HPDE6-E6E7 (cell line): ENCODE results near the gene HOXB6.

ENCODE experiments used
- DNase-seq: peaks from one replicate; pipeline ENCODE4 v3.0.0; 2011; ENCODE audit warnings: missing footprints; ENCODE audit errors: extremely low spot score

Gene HOXB6

DNA sequence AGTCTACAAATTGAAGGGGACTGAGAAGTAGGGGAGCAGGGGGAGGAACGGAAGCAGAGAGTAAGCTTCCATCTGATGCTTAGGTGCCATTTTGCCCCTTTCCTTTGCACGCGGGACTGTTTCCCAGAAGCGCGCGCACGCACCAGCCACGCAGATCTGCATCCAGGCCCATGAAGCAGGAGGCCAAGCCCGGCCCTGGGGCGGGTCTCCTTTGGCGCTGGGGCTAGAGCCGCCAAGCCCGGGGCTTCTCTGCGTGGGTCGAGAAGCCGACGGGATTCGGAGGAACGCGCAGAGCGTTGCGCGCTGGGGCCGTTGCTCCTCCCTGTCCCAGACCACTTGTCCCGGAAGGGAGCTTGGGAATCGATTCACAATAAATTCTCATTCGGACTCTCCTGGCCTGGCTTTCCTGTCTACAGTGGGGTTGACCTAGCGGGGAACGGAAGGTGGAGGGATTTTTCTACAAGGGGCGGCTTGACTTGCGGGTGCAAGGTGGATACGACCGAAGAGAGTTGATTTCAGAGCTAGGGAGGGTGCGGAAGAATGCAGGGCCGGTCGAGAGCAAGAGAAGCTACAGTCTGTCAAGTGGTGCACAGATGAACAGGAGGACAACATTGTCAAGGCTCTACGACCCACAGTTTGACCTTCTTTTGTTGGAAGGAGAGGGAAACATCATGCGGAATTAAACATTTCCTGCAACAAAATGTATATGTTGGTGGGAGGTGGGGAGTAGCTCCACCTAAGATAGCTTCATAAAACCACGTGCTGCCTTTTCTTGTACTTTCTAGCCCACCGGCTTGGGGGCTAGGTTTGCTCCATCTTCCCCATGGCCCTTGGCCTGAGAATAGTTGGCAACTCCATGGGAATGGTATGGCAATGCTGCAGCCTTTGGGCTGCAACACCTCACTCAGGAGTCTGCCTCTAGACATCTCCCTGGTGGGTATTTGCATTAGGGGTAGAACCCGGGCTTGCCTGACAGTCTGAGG is 16.9 kb upstream of the HOXB6 start:
- no peak for DNase-seq

DNA sequence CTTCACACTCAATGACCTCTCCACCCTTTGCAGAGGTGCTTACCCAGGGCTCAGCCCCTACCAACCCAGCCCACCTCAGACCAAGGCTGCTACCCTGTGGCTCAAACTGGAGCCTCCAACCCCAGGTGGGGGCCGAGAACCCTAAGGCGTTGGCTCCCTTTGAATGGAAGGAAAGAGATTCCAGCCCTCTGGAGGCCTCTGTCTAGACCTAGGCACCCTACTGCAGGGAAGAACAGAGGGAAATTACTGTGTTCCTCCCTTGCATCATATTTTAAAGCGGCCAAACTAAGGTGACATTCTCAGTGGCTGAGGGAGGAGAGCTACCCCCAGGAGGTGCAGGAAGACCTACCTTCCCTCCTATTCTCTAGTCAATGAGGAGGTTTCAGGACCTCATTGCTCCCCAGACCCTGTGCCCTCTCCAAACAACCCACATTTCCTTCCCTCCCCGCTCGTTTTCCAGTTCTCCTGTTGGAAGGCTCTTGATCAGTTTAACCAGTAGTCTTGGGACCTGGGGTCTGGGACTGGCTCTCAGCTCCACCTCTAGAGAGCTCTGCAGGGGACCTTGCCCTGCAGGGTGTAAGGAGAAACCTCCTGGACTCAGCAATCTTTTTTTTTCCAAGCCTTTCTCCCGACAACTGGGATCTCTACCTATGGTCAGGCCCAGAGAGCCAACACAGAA is 15.8 kb upstream of the HOXB6 start:
- DNase-seq: no peak

DNA sequence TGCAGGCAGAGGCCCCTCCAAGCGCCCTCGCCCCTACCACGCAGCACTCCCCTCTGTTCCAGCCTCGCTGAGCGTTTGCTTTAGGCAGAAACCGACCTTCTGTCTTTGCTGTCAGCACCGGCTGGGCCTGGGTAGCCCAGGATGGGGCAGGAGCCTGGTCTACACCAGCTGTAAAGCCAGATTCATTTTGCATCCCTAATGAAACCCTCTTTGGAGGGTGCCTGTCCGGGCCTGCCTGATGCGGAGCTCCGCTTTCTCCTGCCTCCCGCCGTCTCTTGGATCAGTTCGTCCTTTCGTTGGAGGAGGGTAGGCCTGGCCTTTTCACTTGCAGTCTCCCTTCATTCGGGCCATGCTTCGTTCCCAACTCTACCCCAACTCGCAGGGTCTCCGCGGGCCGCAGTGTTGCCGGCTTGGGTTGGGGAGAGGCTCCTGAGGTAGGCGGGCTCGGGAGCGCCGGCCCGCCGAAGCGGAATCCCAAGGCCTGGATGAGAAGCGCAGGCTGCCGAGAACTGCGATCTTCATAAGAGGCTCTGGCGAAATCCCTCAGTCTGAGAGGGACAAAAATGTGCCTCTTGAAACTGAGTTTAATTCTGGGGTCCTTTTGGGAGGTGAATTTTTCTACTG is 15.2 kb upstream of the HOXB6 start:
- DNase-seq: no peak

DNA sequence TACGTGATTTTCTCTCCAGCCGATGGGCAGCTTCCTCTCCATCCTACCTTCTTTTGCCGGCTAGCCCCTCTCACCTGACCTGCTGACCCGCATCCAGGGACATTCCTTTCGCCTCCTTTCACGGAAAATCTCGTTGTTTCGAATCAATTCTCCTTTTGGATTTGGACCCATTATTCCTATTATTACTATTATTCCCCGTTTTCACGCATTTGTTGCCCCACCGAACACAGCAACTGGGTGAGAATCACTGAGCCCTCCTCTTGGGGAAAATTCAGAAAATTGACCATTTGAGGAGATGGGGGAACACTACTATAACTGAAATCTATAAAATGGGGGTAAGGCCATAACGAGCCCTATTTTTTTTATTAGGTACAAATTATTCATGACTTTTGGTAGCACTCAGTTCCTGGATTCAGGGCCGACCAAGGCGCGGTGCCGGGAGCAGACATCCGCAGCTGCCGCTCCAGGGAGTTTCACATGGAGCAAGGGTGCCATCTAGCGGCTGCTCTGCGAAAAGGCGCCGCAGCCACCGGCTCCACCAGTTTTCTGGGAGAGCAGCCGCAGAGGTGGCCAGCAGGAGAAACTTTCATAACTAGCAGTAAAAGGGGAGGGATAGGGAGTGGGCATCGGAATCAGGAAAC is 13.6 kb upstream of the HOXB6 start:
- DNase-seq: peak; percentile 92

DNA sequence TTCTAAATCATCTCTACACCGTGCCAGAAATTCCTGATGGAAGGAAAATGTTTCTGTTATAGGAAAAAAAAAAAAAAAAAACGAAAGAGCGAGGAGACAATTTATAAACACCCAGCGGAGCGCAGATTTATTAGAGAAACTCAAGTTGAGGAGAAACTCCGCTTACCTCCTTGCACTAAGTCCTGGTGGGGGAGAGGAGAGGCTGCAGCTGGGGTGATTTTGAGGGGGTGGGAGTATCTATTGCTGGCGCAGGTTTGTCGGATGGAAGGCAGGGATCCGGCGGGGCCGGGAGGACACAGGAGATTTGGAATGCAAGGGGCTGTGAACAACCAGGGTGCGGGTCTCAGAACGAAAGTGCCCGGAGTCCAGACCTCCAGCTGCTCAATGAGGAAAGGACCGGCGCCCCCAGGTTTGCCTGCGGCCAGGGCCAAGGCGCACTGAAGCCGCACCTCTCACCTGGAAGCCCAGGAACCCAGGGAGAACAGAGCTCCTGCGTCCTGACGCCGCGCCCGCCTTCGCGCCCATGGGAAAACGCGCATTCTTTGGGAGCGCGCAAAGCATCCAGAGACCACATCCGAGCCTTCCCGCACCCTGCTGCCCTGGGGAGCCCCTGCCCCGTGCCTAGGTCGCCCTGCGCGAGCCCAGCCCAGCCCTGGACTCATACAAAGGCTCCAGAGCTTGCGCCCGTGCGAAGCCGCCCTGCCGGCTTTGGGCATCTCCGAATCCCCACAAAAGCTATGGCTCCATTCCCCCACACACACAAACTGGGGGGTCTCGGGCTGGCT is 12.9 kb upstream of the HOXB6 start:
- DNase-seq: no peak

DNA sequence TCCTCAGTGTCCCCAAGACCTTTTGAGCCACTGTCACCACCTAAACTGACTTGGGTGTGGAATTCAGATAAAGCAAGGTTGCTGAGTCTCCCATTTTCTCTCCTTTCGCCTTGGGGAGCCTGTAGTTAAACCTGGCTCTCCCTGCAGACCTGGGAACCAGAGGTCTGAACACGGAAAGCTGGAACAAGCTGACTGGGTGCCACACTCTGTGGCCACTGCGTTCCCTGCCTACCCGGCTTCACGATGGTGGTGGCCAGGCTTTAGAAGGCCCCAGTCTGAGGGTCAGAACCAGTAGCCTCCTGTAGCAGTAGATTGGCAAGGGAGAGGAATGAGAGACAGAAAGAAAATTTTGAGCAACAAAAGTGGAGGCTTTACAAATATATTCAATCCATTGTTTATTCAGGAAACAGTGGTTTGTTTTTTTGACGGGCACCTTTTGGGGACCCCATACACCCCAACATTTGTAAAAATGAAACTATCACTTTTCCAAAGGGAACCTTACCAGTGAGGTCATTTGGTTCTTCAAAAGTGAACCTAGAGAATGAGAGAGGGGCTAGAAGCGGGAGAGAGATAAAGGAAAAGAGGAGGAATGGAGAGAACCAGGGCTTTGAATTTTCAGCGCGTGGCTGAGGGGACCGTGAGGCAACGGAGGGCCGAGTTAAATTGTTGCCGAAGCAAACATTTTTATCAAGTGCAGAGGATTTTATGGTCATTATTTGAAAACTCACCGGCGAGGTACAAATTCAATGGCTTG is 12.1 kb upstream of the HOXB6 start:
- DNase-seq: no peak

DNA sequence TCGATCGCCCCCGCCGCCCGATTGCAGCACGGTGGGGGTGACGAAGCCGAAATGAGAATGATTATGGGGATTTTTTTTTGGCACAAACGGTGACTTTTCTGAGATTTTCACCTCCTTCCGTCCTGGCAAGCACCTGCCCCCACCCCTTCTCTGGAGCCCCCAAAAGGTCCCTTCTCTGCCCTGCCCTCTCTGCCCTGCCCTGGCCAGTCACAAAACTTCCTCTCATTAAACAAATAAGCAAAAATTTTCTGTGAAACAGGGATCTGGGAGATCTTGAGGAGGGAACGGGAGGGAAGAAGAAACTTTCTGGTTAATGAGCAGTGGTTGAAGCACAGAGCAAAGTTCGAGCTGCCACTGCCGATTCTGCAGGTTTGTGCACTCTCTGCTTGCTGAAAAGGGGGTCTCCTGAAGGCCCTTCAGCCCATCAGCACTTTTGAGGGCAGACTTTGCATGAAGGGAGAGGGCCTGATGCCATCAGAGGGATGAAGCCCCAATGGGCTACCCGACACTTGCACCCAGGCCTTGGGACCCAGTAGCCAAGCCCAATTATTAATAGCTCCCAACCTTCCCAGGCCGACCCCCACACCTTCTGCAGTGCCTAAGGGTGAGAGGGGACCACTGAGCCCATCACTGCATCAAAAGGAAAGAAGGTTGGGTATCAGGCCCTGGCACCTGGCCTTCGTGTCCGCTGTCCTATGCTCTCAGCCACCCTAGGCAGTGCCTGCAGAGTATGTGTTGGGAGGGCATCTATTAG is 11.4 kb upstream of the HOXB6 start:
- DNase-seq: no peak

DNA sequence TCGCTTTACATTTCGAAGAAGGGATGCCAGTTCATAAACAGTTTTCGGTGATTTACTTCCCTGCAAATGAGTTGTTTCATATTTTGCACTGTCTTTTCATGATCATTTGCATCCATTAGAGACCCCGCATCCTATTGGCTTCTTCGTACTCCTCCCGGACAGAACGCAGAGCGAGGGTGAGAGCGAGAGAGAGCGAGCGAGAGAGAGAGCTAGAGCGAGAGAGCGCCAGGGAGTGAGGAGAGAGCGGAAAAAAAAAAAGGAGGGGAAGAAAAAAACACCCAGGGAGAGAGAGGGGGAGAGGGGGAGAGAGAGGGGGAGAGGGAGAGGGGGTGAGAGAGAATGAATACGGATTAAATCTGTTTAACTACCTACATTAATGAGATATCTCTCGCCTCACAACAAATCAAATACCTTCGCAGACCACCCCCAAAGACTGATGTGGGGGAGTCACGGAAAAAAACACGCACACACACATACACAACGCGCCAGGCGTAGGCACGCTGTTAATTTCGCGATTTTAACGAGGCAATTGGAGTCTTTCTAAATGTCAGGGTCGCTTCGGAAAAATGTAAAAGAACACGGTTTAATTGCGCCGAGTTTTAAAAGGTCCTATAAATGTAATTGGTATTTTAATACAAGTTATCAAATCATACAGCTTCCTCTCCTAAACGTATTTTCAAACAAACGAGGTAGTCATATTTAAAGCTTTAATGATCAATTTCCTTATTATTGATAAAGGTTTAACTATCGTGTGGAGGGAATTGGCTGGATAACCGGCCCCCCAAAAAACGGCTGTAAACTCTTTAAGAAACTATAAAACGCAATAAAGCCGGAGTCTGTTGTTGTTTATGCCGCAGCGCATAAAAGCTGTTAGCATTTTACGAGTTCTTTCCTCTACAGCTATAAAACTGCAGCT is 10.5 kb upstream of the HOXB6 start, which contains the start of gene HOXB8:
HOXB8 (minus strand) TSS at position 246 of the 916 bp plus-strand sequence. CDS start 588 bp downstream, outside the sequence.
- no peak for DNase-seq

DNA sequence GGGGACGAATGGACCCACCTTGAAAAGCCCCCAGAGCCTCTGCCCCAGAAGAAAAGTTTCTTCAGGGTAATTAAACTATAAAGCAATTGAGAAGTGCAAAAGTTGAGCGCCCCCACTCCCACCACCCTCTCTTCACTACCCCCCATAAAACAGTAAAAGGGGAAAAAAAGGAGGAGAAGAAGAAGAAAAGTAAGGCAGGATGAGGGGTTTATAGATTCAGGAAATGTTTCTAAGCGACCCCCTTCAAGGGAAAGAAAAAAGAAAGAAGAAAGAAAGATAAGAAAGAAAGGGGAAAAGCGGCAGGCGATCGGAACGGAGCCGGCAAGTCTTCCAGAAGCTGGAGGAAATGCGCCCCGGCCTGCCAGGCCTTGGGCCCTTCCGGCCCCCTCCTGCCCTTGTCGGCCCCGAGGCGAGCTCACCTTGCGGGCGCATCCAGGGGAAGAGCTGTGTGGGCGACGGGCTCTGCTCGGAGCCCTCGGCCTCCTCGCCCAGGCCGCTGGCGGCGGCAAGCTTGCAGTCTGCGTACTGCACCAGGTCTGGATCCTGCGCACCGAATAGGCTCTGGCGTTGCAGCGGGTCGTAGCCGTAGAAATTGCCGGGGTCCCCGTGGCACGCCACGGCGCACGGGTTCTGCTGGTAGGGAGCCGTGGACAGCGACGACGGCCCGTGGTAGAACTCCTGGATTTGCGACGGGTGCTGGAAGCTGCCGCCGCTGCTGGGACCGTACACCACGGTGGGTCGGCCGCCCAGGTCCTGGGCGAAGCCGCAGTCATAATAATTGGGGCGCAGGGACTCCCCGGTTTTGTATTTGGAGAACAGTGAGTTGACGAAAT is 9.3 kb upstream of the HOXB6 start:
- no peak for DNase-seq

DNA sequence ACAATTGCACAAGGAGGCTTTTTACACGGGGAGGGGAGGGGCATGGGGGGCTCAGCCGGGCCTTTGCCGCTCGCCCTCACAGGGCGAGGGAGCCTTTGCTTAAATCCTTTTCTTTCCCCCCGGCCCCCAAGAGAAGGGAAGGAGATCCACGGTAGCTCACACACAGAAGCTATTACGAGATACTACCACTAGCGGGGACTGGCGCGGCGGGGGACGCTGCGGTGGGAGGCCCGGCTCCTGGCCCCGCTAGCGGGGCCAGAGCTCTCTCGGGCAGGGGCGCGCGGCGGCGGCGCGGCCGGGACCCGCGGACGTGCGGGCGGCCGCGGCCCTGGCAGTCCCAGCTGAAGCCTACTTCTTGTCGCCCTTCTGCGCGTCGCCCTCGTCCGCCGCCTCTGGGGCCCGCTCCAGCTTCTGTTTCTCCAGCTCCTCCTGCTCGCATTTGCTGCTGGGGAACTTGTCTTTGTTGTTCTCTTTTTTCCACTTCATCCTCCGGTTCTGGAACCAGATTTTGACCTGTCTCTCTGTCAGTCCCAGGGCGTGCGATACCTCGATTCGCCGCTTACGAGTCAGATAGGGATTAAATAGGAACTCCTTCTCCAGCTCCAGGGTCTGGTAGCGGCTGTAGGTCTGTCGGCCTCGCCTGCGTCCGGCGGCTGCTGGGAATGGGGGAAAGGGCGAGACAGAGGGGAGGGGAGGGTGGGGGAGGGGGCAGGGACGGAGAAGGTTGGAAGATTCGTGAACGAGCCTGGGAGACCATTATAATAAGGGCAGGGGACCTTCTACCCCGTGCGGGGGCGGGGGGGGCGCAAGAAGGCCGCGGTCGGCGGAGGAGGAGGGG is 8.3 kb upstream of the HOXB6 start:
- DNase-seq: no peak

DNA sequence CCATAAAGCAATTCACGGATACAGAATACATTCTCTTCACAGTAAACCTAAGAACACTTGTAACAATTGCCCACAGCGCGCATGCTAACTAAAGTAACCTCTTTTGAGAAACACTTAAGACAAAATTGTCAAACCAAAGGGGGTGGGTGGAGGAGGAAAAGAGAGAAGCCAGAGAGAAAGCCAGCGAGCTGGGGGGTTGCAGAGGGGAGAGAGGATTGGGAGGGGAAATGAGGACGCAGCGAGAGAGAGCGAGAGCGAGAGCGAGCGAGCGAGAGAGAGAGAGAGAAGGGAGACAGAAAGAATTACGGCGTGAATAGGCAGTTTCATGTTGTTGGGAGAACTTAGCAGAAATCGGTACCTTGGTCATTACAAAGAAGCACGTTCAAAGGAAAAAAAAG is 7.7 kb upstream of the HOXB6 start:
- no peak for DNase-seq

DNA sequence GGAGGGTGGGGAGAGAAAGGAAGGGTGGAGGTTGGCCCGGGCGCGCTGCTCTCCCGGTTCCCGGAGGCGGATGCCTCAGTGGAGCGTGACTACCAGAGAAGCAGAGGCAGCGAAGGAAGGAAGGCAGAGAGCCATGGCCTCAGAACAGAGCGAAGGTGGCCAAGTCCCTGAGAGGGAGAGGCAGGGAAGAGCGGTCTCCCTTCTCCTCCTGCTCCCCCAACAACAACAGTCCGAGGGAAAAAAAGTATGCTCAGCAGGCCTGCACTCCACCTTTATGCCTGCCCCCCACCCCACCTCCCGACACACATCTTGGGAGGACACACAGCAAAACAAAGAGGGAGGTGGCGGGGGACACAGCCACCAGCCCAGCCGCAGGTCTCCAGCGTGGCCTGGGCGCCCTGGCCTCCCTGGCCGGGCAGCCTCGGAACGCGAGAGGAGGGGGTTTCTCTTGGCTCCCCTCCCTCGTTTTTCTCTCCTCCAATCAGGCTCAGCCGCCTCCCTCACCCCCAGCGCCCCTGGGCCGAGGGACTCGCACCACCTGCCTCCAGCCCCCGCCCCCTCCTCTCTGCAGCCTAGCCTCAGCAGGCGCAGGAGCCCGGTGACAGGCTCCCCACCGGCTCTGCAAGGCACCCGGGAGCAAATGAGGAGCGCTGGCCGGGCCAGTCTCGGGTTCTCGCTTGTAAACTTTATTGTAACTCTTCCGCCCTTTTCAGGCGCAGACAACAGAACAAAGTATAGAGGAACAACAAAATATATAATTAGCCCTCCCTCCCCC is 7.1 kb upstream of the HOXB6 start:
- no peak for DNase-seq

DNA sequence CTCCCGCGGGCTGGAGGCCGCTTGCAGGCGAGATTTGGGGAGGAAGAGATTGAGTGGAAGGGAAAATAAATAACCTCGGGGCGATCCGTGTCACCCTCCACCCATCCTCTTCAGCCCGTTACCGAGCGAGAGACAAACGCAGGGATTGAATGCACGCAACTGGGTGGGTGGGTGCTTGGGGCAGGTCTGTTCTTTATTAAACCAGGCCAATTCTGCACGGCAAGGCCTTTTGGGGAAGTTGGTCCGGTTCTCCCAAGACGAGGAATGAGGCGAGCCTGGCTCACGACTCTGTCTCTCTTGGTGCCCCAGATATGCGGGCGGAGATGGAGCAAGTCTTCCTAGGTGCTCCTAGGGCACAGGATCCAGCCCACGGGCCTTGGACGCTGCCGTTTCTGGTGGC is 6.4 kb upstream of the HOXB6 start:
- no peak for DNase-seq

DNA sequence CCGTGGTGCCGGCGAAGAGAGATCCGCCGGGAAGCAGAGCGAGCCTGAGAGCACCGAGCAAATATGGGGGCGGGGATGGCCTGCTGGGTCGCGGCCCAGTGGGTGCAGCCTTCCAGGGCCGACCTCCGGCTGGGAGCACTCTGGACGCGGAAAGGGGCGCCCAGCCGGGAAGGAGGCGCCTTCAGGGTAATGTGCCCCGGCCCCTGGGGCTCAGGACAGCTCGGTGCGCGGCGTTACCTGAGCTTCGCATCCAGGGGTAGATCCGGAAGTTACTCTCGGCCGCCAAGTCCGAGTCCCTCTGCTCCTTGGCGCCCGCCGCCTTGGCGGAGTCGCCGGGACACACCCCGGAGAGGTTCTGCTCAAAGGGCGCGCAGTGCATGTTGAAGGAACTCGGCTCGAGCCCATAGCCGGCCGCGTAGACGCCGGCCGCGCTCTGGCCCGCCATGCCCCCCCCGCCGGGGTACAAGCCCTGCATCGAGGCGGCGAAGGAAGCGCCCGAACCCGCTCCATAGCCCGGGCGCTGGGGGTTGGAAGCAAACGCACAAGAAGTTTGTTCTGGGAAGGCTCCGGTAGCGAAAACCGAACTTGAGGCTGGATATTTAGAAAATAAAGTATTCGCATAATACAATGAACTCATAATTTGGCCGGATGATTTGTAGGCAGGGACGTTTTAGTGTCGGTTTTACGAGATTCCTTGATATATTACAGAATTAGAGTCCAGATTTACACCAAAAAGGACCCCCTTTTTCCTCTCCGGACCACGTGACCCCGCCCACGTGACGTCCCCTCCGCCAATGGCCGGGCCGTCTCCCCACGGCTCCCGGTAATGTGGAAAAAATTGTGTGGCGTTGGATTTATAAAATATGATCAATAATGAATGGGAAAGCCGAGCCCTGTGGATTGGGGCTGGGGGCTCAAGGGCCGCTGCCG is 5.8 kb upstream of the HOXB6 start, which contains the start of gene HOXB7:
HOXB7 (minus strand) TSS at position 736 of the 930 bp plus-strand sequence; CDS start at position 637, 99 bp downstream.
- no peak for DNase-seq
